Daoy (cell line): ENCODE results near the gene SLC9A5. TPM values are rescaled to one million over a fixed set of nuclear protein-coding genes. Genes with fewer than 3 reads are reported as not detected.
A peak's percentile ranks its signal among the peaks of the same experiment; 100 is the strongest.

ENCODE experiments used
- DNase-seq: peaks from one replicate; pipeline ENCODE4 v3.0.0-alpha.2; 2015; ENCODE audit warnings: low read depth
- total RNA-seq: library from RNA; depleted of rRNA; stranded (reverse); fragments of >200 nt; shearing (Covaris generic); gene quantifications from 2 replicates; pipeline ENCODE4 v1.2.3, GENCODE V29; 2014; rRNA removed

SLC9A5 gene
- 1.7 and 1.8 TPM in 2 replicates for total RNA-seq

DNA sequence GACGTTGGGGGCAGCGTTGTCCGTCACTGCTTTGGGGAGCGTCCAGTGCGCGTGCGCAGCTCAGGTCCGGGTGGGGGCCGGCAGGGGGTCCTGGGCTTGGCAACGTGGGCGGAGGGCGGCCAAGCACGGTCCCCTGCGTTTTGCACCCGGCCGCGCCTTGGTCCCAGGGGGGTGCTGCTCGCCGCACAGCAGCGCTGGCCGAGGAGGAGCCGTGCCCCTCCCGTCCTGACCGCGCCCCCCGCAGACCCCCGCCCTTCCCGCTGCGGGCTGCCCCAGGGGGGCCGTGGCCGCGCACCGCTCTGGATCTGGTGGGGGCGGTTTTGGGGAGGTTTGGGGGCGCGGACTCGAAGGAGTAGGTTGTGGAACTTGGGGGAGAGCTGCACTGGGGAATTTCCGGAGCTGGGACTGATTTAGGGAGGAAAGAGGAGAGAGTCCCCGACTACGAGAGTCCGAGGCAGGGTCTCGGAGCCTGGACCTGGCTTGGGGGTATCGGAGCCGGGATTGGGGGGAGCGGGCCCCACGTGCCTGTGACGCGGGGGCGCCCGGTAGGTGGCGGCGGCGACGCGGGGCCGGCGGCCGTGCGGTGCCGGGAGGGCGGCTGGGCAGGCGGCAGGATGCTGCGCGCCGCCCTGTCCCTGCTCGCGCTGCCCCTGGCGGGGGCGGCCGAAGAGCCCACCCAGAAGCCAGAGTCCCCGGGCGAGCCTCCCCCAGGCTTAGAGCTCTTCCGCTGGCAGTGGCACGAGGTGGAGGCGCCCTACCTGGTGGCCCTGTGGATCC, at the start of gene SLC9A5:
Gene SLC9A5 (plus strand): TSS at position 579 of the 777 bp plus-strand sequence. CDS start 36 bp downstream, at position 615.
- peak; percentile 54 for DNase-seq

GRCh38 chr16:67199011-67199807, 49.6 kb upstream of the SLC9A5 start, which contains the start of gene ELMO3:
ELMO3 (plus strand) TSS chr16:67199131; CDS start chr16:67199327, 196 bp downstream.
- no peak for DNase-seq

DNA sequence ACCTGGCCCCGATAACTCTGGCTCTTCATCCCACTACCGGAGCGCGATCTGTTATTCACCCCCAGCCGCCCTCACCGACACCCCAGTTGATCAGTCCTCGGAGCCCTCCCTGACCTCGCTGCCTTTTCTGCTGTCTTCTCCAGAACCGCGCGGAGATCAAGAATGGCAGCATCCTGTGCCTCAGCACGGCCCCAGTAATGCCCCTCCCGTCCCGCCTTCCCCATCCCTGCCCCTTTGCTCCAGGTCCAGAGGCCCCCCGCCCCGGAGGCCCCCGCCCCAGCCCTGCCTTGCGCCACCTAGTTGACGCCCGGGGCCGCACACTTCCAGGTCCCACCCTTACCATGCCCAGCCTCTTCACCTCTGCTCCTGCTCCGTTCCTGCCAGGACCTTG, 49.0 kb upstream of the SLC9A5 start:
- DNase-seq = no peak

- no peak for DNase-seq
Observed at GRCh38 chr16:67200491-67200890, 48.3 kb upstream of the SLC9A5 start.

- DNase-seq = no peak
Observed at GRCh38 chr16:67201411-67202345, 47.1 kb upstream of the SLC9A5 start.

- DNase-seq = no peak
Observed at GRCh38 chr16:67202426-67202825, 46.4 kb upstream of the SLC9A5 start.

GRCh38 chr16:67202956-67203493, 45.8 kb upstream of the SLC9A5 start:
- DNase-seq = no peak

DNA sequence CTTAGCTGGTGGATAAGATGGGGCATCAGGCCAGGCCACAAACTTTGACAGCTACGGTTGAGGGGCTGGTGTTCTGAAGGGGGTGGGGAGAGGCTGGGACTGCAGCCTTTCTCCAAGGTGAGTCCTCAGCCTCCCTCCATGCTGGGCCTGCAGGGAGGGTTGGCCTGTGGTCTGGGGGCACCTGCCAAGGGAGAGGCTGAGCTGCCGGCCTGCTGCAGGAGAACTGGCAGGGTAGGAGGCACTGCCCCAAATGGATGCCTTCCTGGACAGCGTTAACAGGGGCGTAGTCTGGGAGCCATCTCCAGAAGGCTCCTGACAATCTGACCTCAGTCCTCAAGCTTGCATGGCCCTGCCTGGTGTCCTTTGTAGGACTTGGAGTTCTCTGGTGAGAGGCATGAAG, 44.7 kb upstream of the SLC9A5 start:
- no peak for DNase-seq

DNA sequence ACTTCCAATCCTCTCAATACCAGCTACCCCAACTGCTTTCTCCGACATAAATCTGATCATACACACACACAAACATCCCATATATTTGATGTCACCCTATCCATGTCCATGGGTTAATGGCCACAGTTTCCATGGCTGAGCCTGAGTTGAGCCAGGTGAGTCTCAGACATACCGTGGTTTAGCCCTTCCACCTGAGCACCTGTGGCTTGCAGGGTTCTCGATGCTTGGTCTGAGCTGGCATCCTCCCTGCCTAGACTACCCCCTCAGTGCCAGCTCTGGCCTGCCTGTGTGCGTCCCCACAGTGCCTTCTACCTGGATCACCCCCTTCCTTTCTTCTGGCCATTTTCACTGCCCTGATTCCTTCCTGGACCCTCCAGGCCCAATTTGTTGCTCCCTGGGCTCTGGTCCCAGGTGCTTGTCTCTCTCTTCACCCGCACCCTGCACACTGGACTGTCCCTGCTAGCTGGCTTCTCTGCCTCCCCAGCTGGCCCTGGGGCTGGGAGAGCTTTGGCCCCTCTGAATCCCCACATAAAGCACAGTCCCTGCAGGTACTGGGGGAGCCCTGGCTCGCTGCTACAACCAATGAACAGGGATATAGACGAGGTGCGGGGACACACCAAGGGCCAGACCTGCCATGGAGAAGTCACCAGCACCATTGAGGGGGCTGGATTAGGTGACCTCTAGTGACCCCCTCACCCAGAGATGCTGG, 42.5 kb upstream of the SLC9A5 start:
- no peak for DNase-seq

DNA sequence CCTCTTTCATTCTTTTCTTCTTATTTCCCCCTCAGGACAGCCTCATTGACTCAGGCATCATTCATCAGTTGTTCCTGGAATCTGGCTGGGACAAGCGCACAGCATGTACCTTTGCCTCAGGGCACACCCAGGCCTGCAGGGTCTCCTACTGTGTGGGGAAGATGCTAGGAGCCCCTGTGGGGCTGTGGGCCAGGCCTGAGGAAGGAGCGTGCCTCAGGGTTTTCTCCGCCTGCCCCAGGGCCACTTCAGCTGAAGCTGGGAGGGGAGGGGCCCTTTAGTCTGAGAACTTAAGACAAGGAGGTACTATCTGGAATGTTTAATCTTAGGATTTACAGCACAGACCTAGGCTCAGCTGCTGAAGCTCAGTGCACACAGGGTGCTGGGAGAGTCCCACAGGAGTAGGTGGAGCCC, 41.9 kb upstream of the SLC9A5 start:
- DNase-seq = no peak

DNA sequence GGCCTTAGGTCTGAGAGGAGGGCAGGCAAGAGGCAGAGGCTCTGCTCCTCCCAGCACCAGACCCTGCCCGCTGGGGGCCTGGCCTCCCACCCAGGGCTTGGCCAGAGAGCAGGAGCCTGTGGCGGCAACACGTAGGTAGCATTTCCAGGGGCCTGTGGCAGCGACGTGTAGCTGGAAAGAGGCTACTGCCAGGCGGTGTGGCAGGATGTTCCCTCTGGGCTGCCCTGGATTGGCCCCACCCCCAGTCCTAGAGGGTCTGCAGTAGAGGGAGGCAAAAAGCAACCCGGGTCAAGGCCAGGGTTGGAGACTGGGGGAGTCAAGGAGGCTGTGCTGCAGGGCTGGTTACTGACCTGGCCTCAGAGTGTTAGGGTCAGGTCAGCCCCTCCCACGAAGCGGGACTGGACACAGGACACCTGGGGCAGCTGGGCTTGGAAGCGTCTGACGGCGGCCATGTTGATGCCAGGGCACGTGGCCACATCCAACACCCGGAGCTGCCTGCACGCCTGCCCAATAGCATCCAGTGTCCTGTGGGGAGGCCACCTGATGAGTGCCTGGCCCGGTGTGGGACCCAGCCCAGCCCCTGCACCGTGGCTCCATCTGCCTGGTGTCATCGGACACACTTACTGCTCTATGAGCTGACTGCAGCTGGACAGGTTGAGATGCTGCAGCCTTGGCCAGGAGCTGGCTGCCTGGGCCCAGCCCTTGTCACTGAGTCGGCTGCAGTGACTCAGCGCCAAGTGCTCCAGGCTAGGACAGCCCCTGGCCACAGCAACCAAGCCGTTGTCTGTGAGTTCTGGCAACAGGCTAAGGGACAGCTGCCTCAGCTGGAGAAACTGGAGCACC, 41.3 kb upstream of the SLC9A5 start:
- DNase-seq = peak; percentile 59

- DNase-seq = no peak
Observed at GRCh38 chr16:67208154-67208896, 40.5 kb upstream of the SLC9A5 start.

- DNase-seq = no peak
Observed at GRCh38 chr16:67209565-67209964, 39.2 kb upstream of the SLC9A5 start.

GRCh38 chr16:67210069-67210937, 38.5 kb upstream of the SLC9A5 start:
- no peak for DNase-seq

GRCh38 chr16:67211674-67212073, 37.1 kb upstream of the SLC9A5 start:
- DNase-seq = no peak

DNA sequence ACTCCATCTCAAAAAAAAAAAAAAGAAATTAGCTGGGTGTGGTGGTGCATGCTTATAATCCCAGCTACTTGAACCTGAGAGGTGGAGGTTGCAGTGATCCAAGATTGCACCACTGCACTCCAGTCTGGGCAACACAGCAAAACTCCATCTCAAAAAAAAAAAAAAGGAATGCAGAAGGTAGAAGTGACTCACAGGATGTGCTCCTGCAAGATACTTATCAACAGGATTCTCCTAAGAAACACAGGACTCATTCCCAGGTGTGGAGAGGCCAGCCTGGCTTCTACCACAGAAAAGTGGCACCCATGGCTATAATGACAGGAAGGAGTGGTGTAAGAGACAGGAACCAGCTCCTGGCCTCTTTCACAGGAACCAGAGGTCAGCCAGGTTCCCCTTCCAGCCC, 36.0 kb upstream of the SLC9A5 start:
- no peak for DNase-seq

GRCh38 chr16:67213197-67214019, 35.4 kb upstream of the SLC9A5 start:
- DNase-seq = no peak
